IMR-90 (cell line): ENCODE results near the gene KCNMA1. TPM values are rescaled to one million over a fixed set of nuclear protein-coding genes. Genes with fewer than 3 reads are reported as not detected.

Source experiments
- ATAC-seq: fragments of 200-7000 bp; cut with Tn5 transposase; 2 replicates; pipeline ENCODE4 v1.9.1; 2020; ENCODE audit warnings: low read depth, mild to moderate bottlenecking, moderate library complexity
- BruUV-seq: library from RNA; stranded (reverse); fragments of 400-500 nt; replicated peaks from 2 replicates; lab custom pipeline; 2021; lab: Mats Ljungman, UMichigan
- CTCF ChIA-PET: fragments of 300-600 bp; formaldehyde crosslinking; extraction: SDS; loops from one replicate; lab custom pipeline; 2021; ENCODE audit warnings: antibody characterized with exemption; lab: Yijun Ruan, JAX
- POLR2A ChIA-PET: fragments of 300-600 bp; sonication (Branson Sonifier 250); formaldehyde crosslinking; loops from one replicate; lab custom pipeline; 2022; ENCODE audit warnings: antibody characterized with exemption; ENCODE audit not compliant: unreplicated experiment; lab: Charles Lee
- DNase-seq: peaks from one replicate; pipeline ENCODE4 v3.0.0; 2013
- H2AFZ ChIP-seq: replicated peaks from 2 replicates; pipeline ENCODE3; 2013; ENCODE audit warnings: low read length, mild to moderate bottlenecking; ENCODE audit not compliant: poor library complexity
- H2AK5ac ChIP-seq: 2 replicates; pipeline ENCODE4 v1.6.1; 2013; ENCODE audit warnings: low read depth, low read length, inconsistent platforms
- H2AK9ac ChIP-seq: replicated peaks from 2 replicates; pipeline ENCODE3; 2013; ENCODE audit warnings: mild to moderate bottlenecking, low read depth, low read length, moderate library complexity; ENCODE audit not compliant: poor library complexity
- H2BK120ac ChIP-seq: 2 replicates; pipeline ENCODE4 v1.6.1; 2013; ENCODE audit warnings: low read depth, low read length, inconsistent platforms
- H2BK15ac ChIP-seq: 3 replicates; pipeline ENCODE4 v1.6.1; 2013; ENCODE audit warnings: low read depth, low read length, inconsistent platforms
- H2BK20ac ChIP-seq: 2 replicates; pipeline ENCODE4 v1.6.1; 2013; ENCODE audit warnings: low read depth, mild to moderate bottlenecking, inconsistent platforms, low read length, moderate library complexity
- H2BK5ac ChIP-seq: 2 replicates; pipeline ENCODE4 v1.6.1; 2013; ENCODE audit warnings: mild to moderate bottlenecking, low read depth, low read length, inconsistent platforms; ENCODE audit not compliant: poor library complexity, severe bottlenecking
- H3K14ac ChIP-seq: replicated peaks from 2 replicates; pipeline ENCODE4 v1.6.1; 2013; ENCODE audit warnings: low read depth, low read length, inconsistent platforms
- H3K18ac ChIP-seq: 2 replicates; pipeline ENCODE4 v1.6.1; 2013; ENCODE audit warnings: low read depth, low read length, control low read depth
- H3K23ac ChIP-seq: 2 replicates; pipeline ENCODE4 v1.6.1; 2013; ENCODE audit warnings: low read depth, low read length, inconsistent platforms
- H3K27ac ChIP-seq: 2 replicates; pipeline ENCODE4 v1.5.1; 2013; ENCODE audit warnings: mild to moderate bottlenecking, control low read depth, low read length; ENCODE audit not compliant: insufficient read depth
- H3K27me3 ChIP-seq: 2 replicates; pipeline ENCODE4 v1.6.1; 2013; ENCODE audit warnings: low read length; ENCODE audit not compliant: control insufficient read depth, insufficient read depth
- H3K36me3 ChIP-seq: 2 replicates; pipeline ENCODE4 v1.6.1; 2013; ENCODE audit warnings: low read length, mixed read lengths; ENCODE audit not compliant: control insufficient read depth, insufficient read depth
- H3K4ac ChIP-seq: 2 replicates; pipeline ENCODE4 v1.6.1; 2013; ENCODE audit warnings: low read depth, low read length, inconsistent platforms
- H3K4me1 ChIP-seq: 2 replicates; pipeline ENCODE4 v1.6.1; 2013; ENCODE audit warnings: low read length, mixed read lengths; ENCODE audit not compliant: control insufficient read depth, insufficient read depth
- H3K4me2 ChIP-seq: 2 replicates; pipeline ENCODE4 v1.6.1; 2013; ENCODE audit warnings: low read depth, mild to moderate bottlenecking, control low read depth, low read length, moderate library complexity
- H3K4me3 ChIP-seq: 2 replicates; pipeline ENCODE4 v1.5.1; 2013; ENCODE audit warnings: low read depth, mild to moderate bottlenecking, control low read depth, low read length, moderate library complexity; ENCODE audit not compliant: insufficient read depth
- H3K56ac ChIP-seq: 2 replicates; pipeline ENCODE4 v1.6.1; 2013; ENCODE audit warnings: low read length, inconsistent platforms; ENCODE audit not compliant: insufficient read depth; ENCODE audit errors: extremely low read depth
- H3K79me1 ChIP-seq, 2 experiments: 2 replicates each; pipeline ENCODE4 v1.6.1; 2013; ENCODE audit warnings: low read length in 2 of 2, inconsistent platforms in 1 of 2, low read depth in 1 of 2
- H3K9ac ChIP-seq: 2 replicates; pipeline ENCODE4 v1.6.1; 2013; ENCODE audit warnings: low read depth, low read length, control low read depth
- H3K9me1 ChIP-seq: 2 replicates; pipeline ENCODE4 v1.6.1; 2013; ENCODE audit warnings: low read length, inconsistent platforms; ENCODE audit not compliant: insufficient read depth
- H3K9me3 ChIP-seq: 2 replicates; pipeline ENCODE4 v1.6.1; 2013; ENCODE audit warnings: low read length; ENCODE audit not compliant: control insufficient read depth, insufficient read depth
- H4K20me1 ChIP-seq: 2 replicates; pipeline ENCODE4 v1.6.1; 2013; ENCODE audit warnings: low read length, inconsistent platforms; ENCODE audit not compliant: insufficient read depth
- H4K5ac ChIP-seq: 2 replicates; pipeline ENCODE4 v1.6.1; 2013; ENCODE audit warnings: mild to moderate bottlenecking, low read depth, low read length, control low read depth
- H4K8ac ChIP-seq, 2 experiments: 2 replicates each; pipeline ENCODE4 v1.6.1; 2013; ENCODE audit warnings: low read depth in 2 of 2, low read length in 2 of 2, control low read depth in 1 of 2, inconsistent platforms in 1 of 2
- H4K91ac ChIP-seq: 2 replicates; pipeline ENCODE4 v1.6.1; 2013; ENCODE audit warnings: low read depth, low read length, inconsistent platforms; ENCODE audit not compliant: insufficient read depth
- CHD1 ChIP-seq: IDR thresholded peaks from 2 replicates; pipeline ENCODE4 v1.6.1; 2012; ENCODE audit warnings: low read depth, low read length, improper control_type of control experiment
- WGBS, 2 experiments: methylation state at CpG; one replicate each; pipeline versions ENCODE4 v1.1.5 to v1.1.7; 2013; ENCODE audit warnings: missing lambda C conversion rate in 2 of 2; ENCODE audit not compliant: insufficient read length in 1 of 2; ENCODE audit errors: extremely low coverage in 2 of 2; 5-methylcytosine and 5-hydroxymethylcytosine counted together
- dilution Hi-C: fragments of 300-500 bp; cut with HindIII; formaldehyde crosslinking; loops from one replicate; pipeline ENCODE4 v1.14.3; 2018; ENCODE audit warnings: low sequenced_read_pairs; ENCODE audit not compliant: unreplicated experiment
- in situ Hi-C: fragments of 300-500 bp; cut with MboI; formaldehyde crosslinking; loops from 3 replicates; pipeline ENCODE4 v1.14.3; 2019; ENCODE audit warnings: low sequenced_read_pairs, inconsistent platforms, mixed read lengths
- intact Hi-C: fragments of 100-400 bp; cut with micrococcal nuclease; formaldehyde crosslinking; loops from 2 replicates; pipeline ENCODE4 v1.10.0; 2022
- polyA plus RNA-seq, 3 experiments: library from polyadenylated mRNA; depleted of rRNA; stranded (reverse); fragments of >200 nt; gene quantifications; 2 replicates each; pipeline ENCODE4 v1.2.3, GENCODE V29; 2012; ENCODE audit warnings: low replicate concordance in 1 of 3
- total RNA-seq: library from RNA; depleted of rRNA; stranded (reverse); fragments of >200 nt; gene quantifications from 2 replicates; pipeline ENCODE4 v1.2.3, GENCODE V29; 2012

The KCNMA1 gene
- total and polyA plus RNA-seq, 2 of the 4 experiments (the other 2 are of a cell fraction), result 25.6 to 29.6 TPM

DNA sequence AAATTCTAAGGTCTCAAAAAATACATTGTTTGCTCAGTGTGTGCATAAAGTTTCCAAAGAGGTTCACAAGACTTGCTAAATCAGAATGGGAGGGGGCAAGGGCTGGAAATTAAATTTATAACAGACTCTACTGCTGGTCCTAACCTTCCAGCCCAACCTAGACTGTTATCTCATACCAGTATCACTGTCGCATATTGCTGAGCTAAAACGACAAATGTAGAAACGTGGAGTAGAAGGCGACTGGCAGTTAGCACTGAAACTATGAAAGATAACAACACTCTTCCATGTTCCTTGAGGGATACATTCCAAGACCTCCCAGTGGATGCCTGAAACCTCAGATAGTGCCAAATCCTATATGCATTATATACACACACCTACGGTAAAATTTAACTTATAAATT is 514.3 kb downstream of the KCNMA1 start:
- no peaks in the 10 kb centered on the region for H3K36me3 ChIP-seq
- no peak overlapping the region for H3K14ac ChIP-seq
- no peak overlapping the region for H2AFZ ChIP-seq
- no peak overlapping the region for H3K9ac ChIP-seq
- H3K79me1 ChIP-seq, result no peaks in the 10 kb centered on the region; a peak in 1 of 4 replicates
- no peak overlapping the region for H3K27ac ChIP-seq
- in situ Hi-C loops (no loop called here), intact Hi-C loops (no loop called here), dilution Hi-C loops (no loop called here)
- H3K4ac ChIP-seq, result no peak overlapping the region
- H3K56ac ChIP-seq, result no peak overlapping the region
- peaks cover 4% of the 10 kb centered on the region; the same call in 1 of the 2 replicates for H3K9me1 ChIP-seq
- 80% methylated on average over 1 of the region's 5 CpGs; no CpG with 5 or more reads in 1 of the 2 experiments for WGBS, 2 experiments
- H2BK120ac ChIP-seq, result no peak overlapping the region
- H4K20me1 ChIP-seq, result no peaks in the 10 kb centered on the region
- H3K4me2 ChIP-seq, result no peak overlapping the region
- TF ChIP-seq CHD1, result no peak
- no peak overlapping the region for H4K5ac ChIP-seq
- CTCF ChIA-PET, result no interaction called here
- H2AK5ac ChIP-seq, result no peak overlapping the region
- no peak overlapping the region for H2BK15ac ChIP-seq
- H3K4me1 ChIP-seq, result no peaks in the 10 kb centered on the region
- no peak overlapping the region for H3K18ac ChIP-seq
- H3K9me3 ChIP-seq, result no peaks in the 10 kb centered on the region
- DNase-seq (no peak), ATAC-seq (no peak)
- H4K8ac ChIP-seq, result no peak overlapping the region
- BruUV-seq, result no TSS peak
- H2BK5ac ChIP-seq, result no peak overlapping the region
- no peak overlapping the region for H2BK20ac ChIP-seq
- H3K23ac ChIP-seq, result no peak overlapping the region
- no peak overlapping the region for H2AK9ac ChIP-seq
- POLR2A ChIA-PET, result no interaction called here
- no peak overlapping the region for H3K4me3 ChIP-seq
- H3K27me3 ChIP-seq, result no peaks in the 10 kb centered on the region
- H4K91ac ChIP-seq, result no peak overlapping the region
